HFF-Myc (cell line): ENCODE data around the gene SEPTIN2.
A peak's percentile ranks its signal among the peaks of the same experiment; 100 is the strongest.
"Not testable (repeated sequence)": the region's sequence is repeated elsewhere in the genome, so short reads cannot be mapped to it uniquely, and the experiment has no call there.

ENCODE experiments used
- DNase-seq: peaks from one replicate; pipeline ENCODE4 v3.0.0-alpha.2; 2011; ENCODE audit warnings: low read depth; ENCODE audit errors: extremely low read depth
- H3K4me3 ChIP-seq: replicated peaks from 2 replicates; pipeline ENCODE4 v1.5.1; 2011; ENCODE audit warnings: low read depth, mild to moderate bottlenecking, control low read depth, low read length
- TF ChIP-seq, protein P1 (sequence below): IDR thresholded peaks from 2 replicates; pipeline ENCODE4 v1.5.1; 2012; ENCODE audit warnings: mild to moderate bottlenecking, low read depth, low read length, control low read depth; ENCODE audit errors: missing control alignments

Gene SEPTIN2

GRCh38 chr2:241271706-241272302 lies 43.9 kb upstream of the SEPTIN2 start:
- peak overlapping the region; percentile 66 for H3K4me3 ChIP-seq
- DNase-seq, result no peak
- TF ChIP-seq, protein P1, sequence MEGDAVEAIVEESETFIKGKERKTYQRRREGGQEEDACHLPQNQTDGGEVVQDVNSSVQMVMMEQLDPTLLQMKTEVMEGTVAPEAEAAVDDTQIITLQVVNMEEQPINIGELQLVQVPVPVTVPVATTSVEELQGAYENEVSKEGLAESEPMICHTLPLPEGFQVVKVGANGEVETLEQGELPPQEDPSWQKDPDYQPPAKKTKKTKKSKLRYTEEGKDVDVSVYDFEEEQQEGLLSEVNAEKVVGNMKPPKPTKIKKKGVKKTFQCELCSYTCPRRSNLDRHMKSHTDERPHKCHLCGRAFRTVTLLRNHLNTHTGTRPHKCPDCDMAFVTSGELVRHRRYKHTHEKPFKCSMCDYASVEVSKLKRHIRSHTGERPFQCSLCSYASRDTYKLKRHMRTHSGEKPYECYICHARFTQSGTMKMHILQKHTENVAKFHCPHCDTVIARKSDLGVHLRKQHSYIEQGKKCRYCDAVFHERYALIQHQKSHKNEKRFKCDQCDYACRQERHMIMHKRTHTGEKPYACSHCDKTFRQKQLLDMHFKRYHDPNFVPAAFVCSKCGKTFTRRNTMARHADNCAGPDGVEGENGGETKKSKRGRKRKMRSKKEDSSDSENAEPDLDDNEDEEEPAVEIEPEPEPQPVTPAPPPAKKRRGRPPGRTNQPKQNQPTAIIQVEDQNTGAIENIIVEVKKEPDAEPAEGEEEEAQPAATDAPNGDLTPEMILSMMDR, result no peak

GRCh38 chr2:241272303-241273209 lies 43.2 kb upstream of the SEPTIN2 start:
- peak overlapping the region; percentile 66 for H3K4me3 ChIP-seq
- DNase-seq, result no peak
- TF ChIP-seq, protein P1, result no peak

DNA sequence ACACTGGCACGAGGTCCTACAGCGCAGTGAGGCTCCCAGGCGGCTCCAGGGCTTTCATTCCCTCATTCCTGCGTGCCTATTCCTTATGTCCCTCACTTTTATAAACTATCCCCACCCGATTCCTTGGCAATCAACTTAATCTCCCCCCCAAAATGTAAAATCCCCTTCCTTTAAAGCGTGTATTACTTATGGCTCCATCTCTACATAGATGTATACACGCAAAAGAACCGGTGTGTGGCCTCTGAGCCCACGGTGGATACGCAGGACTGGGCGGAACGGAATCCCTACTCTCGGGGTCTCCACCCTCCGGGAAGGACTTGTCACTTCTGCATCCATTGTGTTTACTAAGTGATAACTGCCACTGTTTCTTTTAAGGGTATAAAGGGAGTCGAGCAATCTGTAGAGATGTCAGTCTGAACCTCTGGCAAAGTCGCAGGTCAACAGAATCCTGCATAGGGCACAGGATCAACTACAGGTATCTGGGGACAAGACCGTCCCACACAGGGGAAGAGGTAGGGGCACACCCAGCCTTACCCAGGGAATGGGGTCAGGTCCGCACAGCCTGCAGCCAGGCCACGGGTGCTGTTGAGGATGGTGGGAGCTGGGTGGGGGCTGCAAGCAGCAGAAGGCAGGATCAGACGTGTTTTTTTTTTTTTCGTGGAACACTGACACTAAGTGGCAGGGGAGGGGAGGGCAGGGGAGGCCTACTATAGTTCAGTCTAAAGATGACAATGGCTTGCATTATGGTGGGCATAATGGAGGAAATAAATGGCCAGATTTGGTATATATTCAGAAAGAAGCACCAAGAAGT lies 42.3 kb upstream of the SEPTIN2 start:
- TF ChIP-seq, protein P1, result no peak
- peak overlapping the region; percentile 66 for H3K4me3 ChIP-seq
- no peak for DNase-seq

DNA sequence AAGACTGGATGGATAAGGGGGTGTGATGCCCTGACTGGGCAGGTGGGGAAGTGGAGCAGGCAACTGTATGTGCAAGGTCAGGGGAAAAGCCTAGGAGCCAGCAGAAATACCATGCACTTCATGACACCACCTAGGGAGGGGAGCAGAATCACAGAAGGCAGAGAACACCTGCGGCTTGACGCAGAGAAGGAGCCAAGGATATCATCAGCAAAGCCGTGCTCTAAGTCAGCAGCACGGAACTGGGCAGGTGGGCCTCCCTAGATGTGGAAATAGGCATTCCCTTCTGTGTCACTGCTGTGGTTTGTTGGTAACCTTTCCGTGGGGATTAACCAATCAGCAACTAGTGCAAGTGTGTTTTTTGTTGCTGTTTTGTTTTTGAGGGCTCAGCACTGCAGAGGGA lies 41.6 kb upstream of the SEPTIN2 start:
- H3K4me3 ChIP-seq, result no peak overlapping the region
- DNase-seq, result no peak
- TF ChIP-seq, protein P1, result no peak

- TF ChIP-seq, protein P1, result no peak
- no peak for DNase-seq
- H3K4me3 ChIP-seq, result no peak overlapping the region
These were observed 40.2 kb upstream of the SEPTIN2 start for GRCh38 chr2:241275504-241275903.

GRCh38 chr2:241275910-241276309 lies 39.8 kb upstream of the SEPTIN2 start:
- no peak overlapping the region for H3K4me3 ChIP-seq
- TF ChIP-seq, protein P1, result no peak
- no peak for DNase-seq

GRCh38 chr2:241278306-241278705 lies 37.4 kb upstream of the SEPTIN2 start:
- not testable (repeated sequence) for H3K4me3 ChIP-seq, DNase-seq
